SK-N-SH treated with all-trans-retinoic acid at 6 μM for 48 hours (cell line): ENCODE results near the gene GPATCH3.
A peak's percentile ranks its signal among the peaks of the same experiment; 100 is the strongest.
"Not testable (repeated sequence)": the region's sequence is repeated elsewhere in the genome, so short reads cannot be mapped to it uniquely, and the experiment has no call there.

ENCODE experiments used
- ATAC-seq: fragments of 200-7000 bp; cut with Tn5 transposase; 3 replicates; pipeline ENCODE4 v1.9.1; 2020; ENCODE audit warnings: mild to moderate bottlenecking, moderate library complexity
- CREB5 ChIP-seq: fragments of 250-450 bp; sonication (Bioruptor Pico); IDR thresholded peaks from 2 replicates; pipeline ENCODE4 v1.5.1; 2020; ENCODE audit warnings: low read depth, mild to moderate bottlenecking, moderate library complexity
- CSDC2 ChIP-seq: fragments of 250-450 bp; sonication (Bioruptor Pico); IDR thresholded peaks from 2 replicates; pipeline ENCODE4 v1.5.0; 2020; ENCODE audit warnings: mild to moderate bottlenecking, moderate library complexity
- ESRRG ChIP-seq: fragments of 250-450 bp; sonication (Bioruptor Pico); IDR thresholded peaks from 2 replicates; pipeline ENCODE4 v1.6.1; 2021; ENCODE audit warnings: mild to moderate bottlenecking
- GLIS3 ChIP-seq: fragments of 250-450 bp; sonication (Bioruptor Pico); IDR thresholded peaks from 2 replicates; pipeline ENCODE4 v1.5.0; 2020; ENCODE audit warnings: mild to moderate bottlenecking, moderate library complexity
- ISL1 ChIP-seq: fragments of 250-450 bp; sonication (Bioruptor Pico); IDR thresholded peaks from 2 replicates; pipeline ENCODE4 v2.1.2; 2022; ENCODE audit warnings: mild to moderate bottlenecking, moderate library complexity
- OSR1 ChIP-seq: fragments of 250-450 bp; sonication (Bioruptor Pico); IDR thresholded peaks from 2 replicates; pipeline ENCODE4 v1.8.0; 2022; ENCODE audit warnings: moderate library complexity, mild to moderate bottlenecking, inconsistent platforms
- PATZ1 ChIP-seq: fragments of 250-450 bp; sonication (Bioruptor Pico); IDR thresholded peaks from 2 replicates; pipeline ENCODE4 v1.8.0; 2020; ENCODE audit warnings: mild to moderate bottlenecking, moderate library complexity, borderline replicate concordance
- POU6F1 ChIP-seq: fragments of 250-450 bp; sonication (Bioruptor Pico); IDR thresholded peaks from 2 replicates; pipeline ENCODE4 v1.8.0; 2021; ENCODE audit warnings: low read depth, mild to moderate bottlenecking, moderate library complexity, borderline replicate concordance
- PPARA ChIP-seq: fragments of 250-450 bp; sonication (Bioruptor Pico); IDR thresholded peaks from 2 replicates; pipeline ENCODE4 v1.5.0; 2020; ENCODE audit warnings: mild to moderate bottlenecking, borderline replicate concordance
- RARB ChIP-seq: fragments of 250-450 bp; sonication (Bioruptor Pico); IDR thresholded peaks from 2 replicates; pipeline ENCODE4 v1.8.0; 2021; ENCODE audit warnings: mild to moderate bottlenecking, moderate library complexity
- SNAI2 ChIP-seq: fragments of 250-450 bp; sonication (Bioruptor Pico); IDR thresholded peaks from 2 replicates; pipeline ENCODE4 v1.5.0; 2020; ENCODE audit warnings: mild to moderate bottlenecking, moderate library complexity
- TCF4 ChIP-seq: fragments of 250-450 bp; sonication (Bioruptor Pico); IDR thresholded peaks from 2 replicates; pipeline ENCODE4 v1.8.0; 2021; ENCODE audit warnings: mild to moderate bottlenecking, moderate library complexity, borderline replicate concordance
- TOX ChIP-seq: fragments of 250-450 bp; sonication (Bioruptor Pico); IDR thresholded peaks from 2 replicates; pipeline ENCODE4 v1.8.0; 2021; ENCODE audit warnings: mild to moderate bottlenecking, moderate library complexity, borderline replicate concordance
- TSHZ2 ChIP-seq: fragments of 250-450 bp; sonication (Bioruptor Pico); IDR thresholded peaks from 2 replicates; pipeline ENCODE4 v1.5.0; 2020; ENCODE audit warnings: mild to moderate bottlenecking, moderate library complexity
- ZFP3 ChIP-seq: fragments of 250-450 bp; sonication (Bioruptor Pico); IDR thresholded peaks from 2 replicates; pipeline ENCODE4 v1.5.0; 2020; ENCODE audit warnings: mild to moderate bottlenecking, moderate library complexity
- ZFP30 ChIP-seq: fragments of 450-650 bp; formaldehyde crosslinking; IDR thresholded peaks from 2 replicates; pipeline ENCODE4 v1.5.0; 2022; ENCODE audit warnings: mild to moderate bottlenecking, moderate library complexity

The GPATCH3 gene

GRCh38 chr1:26900001-26900814 lies at the start of gene GPATCH3:
Gene GPATCH3, minus strand, starts transcription at chr1:26900467. Its CDS starts 25 bp downstream, at chr1:26900442.
- ATAC-seq: peak; percentile 93
- no peak for TF ChIP-seq ISL1 (CRISPR knock-in tag)
- TF ChIP-seq ESRRG (CRISPR knock-in tag): no peak
- TF ChIP-seq POU6F1 (CRISPR knock-in tag): no peak
- TF ChIP-seq ZFP30 (CRISPR knock-in tag): no peak
- no peak for TF ChIP-seq RARB (CRISPR knock-in tag)
- TF ChIP-seq PPARA (CRISPR knock-in tag): no peak
- TF ChIP-seq ZFP3 (CRISPR knock-in tag): 0 out of 2 replicates have a peak, but pooled peaks have one; percentile 50
- TF ChIP-seq TCF4 (CRISPR knock-in tag): no peak
- TF ChIP-seq, all 23 proteins: peak for 1

- TF ChIP-seq OSR1 (CRISPR knock-in tag): no peak
- no peak for TF ChIP-seq ISL1 (CRISPR knock-in tag)
- TF ChIP-seq ZFP3 (CRISPR knock-in tag): no peak
- TF ChIP-seq, all 23 proteins: peak for 0
- ATAC-seq: peak; percentile 44
These were observed 49.7 kb upstream of the GPATCH3 start for GRCh38 chr1:26949926-26950319.

GRCh38 chr1:26949266-26949925 lies 49.1 kb upstream of the GPATCH3 start:
- no peak for TF ChIP-seq TSHZ2 (CRISPR knock-in tag)
- no peak for TF ChIP-seq POU6F1 (CRISPR knock-in tag)
- TF ChIP-seq SNAI2 (CRISPR knock-in tag): no peak
- no peak for TF ChIP-seq CREB5 (CRISPR knock-in tag)
- no peak for TF ChIP-seq ZFP30 (CRISPR knock-in tag)
- TF ChIP-seq CSDC2 (CRISPR knock-in tag): no peak
- no peak for TF ChIP-seq ZFP3 (CRISPR knock-in tag)
- no peak for TF ChIP-seq TOX (CRISPR knock-in tag)
- no peak for TF ChIP-seq TCF4 (CRISPR knock-in tag)
- TF ChIP-seq GLIS3 (CRISPR knock-in tag): no peak
- TF ChIP-seq PATZ1 (CRISPR knock-in tag): no peak
- ATAC-seq: peak; percentile 43

- not testable (repeated sequence) for ATAC-seq
These were observed 48.4 kb upstream of the GPATCH3 start for GRCh38 chr1:26948725-26949057.
